H9 (cell line): Measurements from ENCODE around the gene PHF21B. TPM values are rescaled to one million over a fixed set of nuclear protein-coding genes. Genes with fewer than 3 reads are reported as not detected.
A peak's percentile ranks its signal among the peaks of the same experiment; 100 is the strongest.

Source experiments
- DNase-seq: peaks from one replicate; pipeline ENCODE4 v3.0.0-alpha.2; 2017
- H2AFZ ChIP-seq: one replicate; pipeline ENCODE4 v1.6.1; 2013; ENCODE audit warnings: mild to moderate bottlenecking, low read length, control low read depth, moderate library complexity
- H2AK5ac ChIP-seq: 2 replicates; pipeline ENCODE4 v1.6.1; 2013; ENCODE audit warnings: low read length, control low read depth, mixed read lengths; ENCODE audit not compliant: insufficient read length
- H2BK120ac ChIP-seq: one replicate; pipeline ENCODE4 v1.6.1; 2013; ENCODE audit warnings: low read depth, mild to moderate bottlenecking, low read length, control low read depth, inconsistent platforms; ENCODE audit not compliant: poor library complexity, severe bottlenecking
- H2BK12ac ChIP-seq: 2 replicates; pipeline ENCODE4 v1.6.1; 2013; ENCODE audit warnings: low read length, control low read depth, mixed read lengths, low read depth; ENCODE audit not compliant: insufficient read length
- H2BK15ac ChIP-seq: 2 replicates; pipeline ENCODE4 v1.6.1; 2013; ENCODE audit warnings: low read depth, low read length, control low read depth
- H2BK20ac ChIP-seq: one replicate; pipeline ENCODE4 v1.6.1; 2013; ENCODE audit warnings: low read depth, mild to moderate bottlenecking, low read length, control low read depth, inconsistent platforms; ENCODE audit not compliant: poor library complexity, severe bottlenecking
- H2BK5ac ChIP-seq: 2 replicates; pipeline ENCODE4 v1.6.1; 2013; ENCODE audit warnings: low read length, control low read depth, mixed read lengths; ENCODE audit not compliant: insufficient read length
- H3K14ac ChIP-seq: 2 replicates; pipeline ENCODE4 v1.6.1; 2013; ENCODE audit warnings: low read length, control low read depth; ENCODE audit not compliant: insufficient read depth
- H3K18ac ChIP-seq: 2 replicates; pipeline ENCODE4 v1.6.1; 2013; ENCODE audit warnings: low read depth, mild to moderate bottlenecking, mixed read lengths, low read length, control low read depth; ENCODE audit not compliant: insufficient read length
- H3K23ac ChIP-seq: 2 replicates; pipeline ENCODE4 v1.6.1; 2013; ENCODE audit warnings: low read length, control low read depth, mixed read lengths, low read depth; ENCODE audit not compliant: insufficient read length
- H3K23me2 ChIP-seq: 2 replicates; pipeline ENCODE4 v1.6.1; 2013; ENCODE audit warnings: low read depth, mild to moderate bottlenecking, mixed read lengths, low read length, control low read depth; ENCODE audit not compliant: insufficient read length, poor library complexity, severe bottlenecking
- H3K27ac ChIP-seq: 2 replicates; pipeline ENCODE4 v1.5.1; 2013; ENCODE audit warnings: low read length, control low read depth, mixed read lengths, low read depth; ENCODE audit not compliant: insufficient read length
- H3K27me3 ChIP-seq: 2 replicates; pipeline ENCODE4 v1.6.1; 2013; ENCODE audit warnings: low read length, control low read depth, inconsistent platforms; ENCODE audit not compliant: insufficient read depth
- H3K4ac ChIP-seq: 2 replicates; pipeline ENCODE4 v1.6.1; 2013; ENCODE audit warnings: low read depth, mild to moderate bottlenecking, control low read depth, inconsistent platforms, low read length, moderate library complexity
- H3K4me1 ChIP-seq: 2 replicates; pipeline ENCODE4 v1.6.1; 2013; ENCODE audit warnings: low read length, control low read depth, inconsistent platforms; ENCODE audit not compliant: insufficient read depth
- H3K4me2 ChIP-seq: 2 replicates; pipeline ENCODE4 v1.6.1; 2013; ENCODE audit warnings: low read length, control low read depth, mixed read lengths; ENCODE audit not compliant: insufficient read length, insufficient read depth
- H3K56ac ChIP-seq: 2 replicates; pipeline ENCODE4 v1.6.1; 2013; ENCODE audit warnings: low read depth, mild to moderate bottlenecking, mixed read lengths, low read length, control low read depth; ENCODE audit not compliant: insufficient read length
- H3K79me1 ChIP-seq: 2 replicates; pipeline ENCODE4 v1.6.1; 2013; ENCODE audit warnings: low read depth, mild to moderate bottlenecking, moderate library complexity, low read length, control low read depth, inconsistent platforms; ENCODE audit not compliant: insufficient read depth, poor library complexity, severe bottlenecking
- H3K79me2 ChIP-seq: 2 replicates; pipeline ENCODE4 v1.6.1; 2013; ENCODE audit warnings: low read length, control low read depth, inconsistent platforms; ENCODE audit not compliant: insufficient read depth
- H3K9ac ChIP-seq: 2 replicates; pipeline ENCODE4 v1.6.1; 2013; ENCODE audit warnings: low read length, control low read depth, mixed read lengths; ENCODE audit not compliant: insufficient read length; ENCODE audit errors: extremely low read depth
- H3K9me3 ChIP-seq: one replicate; pipeline ENCODE4 v1.6.1; 2013; ENCODE audit warnings: low read depth, low read length, inconsistent platforms; ENCODE audit not compliant: control insufficient read depth
- H3T11ph ChIP-seq: one replicate; pipeline ENCODE4 v1.6.1; 2013; ENCODE audit warnings: mild to moderate bottlenecking, low read length, control low read depth, inconsistent platforms
- H4K20me1 ChIP-seq: one replicate; pipeline ENCODE4 v1.6.1; 2013; ENCODE audit not compliant: control insufficient read depth, insufficient read length, insufficient read depth
- H4K5ac ChIP-seq: 2 replicates; pipeline ENCODE4 v1.6.1; 2013; ENCODE audit warnings: low read depth, mild to moderate bottlenecking, mixed read lengths, low read length, control low read depth; ENCODE audit not compliant: insufficient read length
- H4K8ac ChIP-seq: replicated peaks from 2 replicates; pipeline ENCODE4 v1.6.1; 2013; ENCODE audit warnings: low read length, control low read depth, mixed read lengths, low read depth; ENCODE audit not compliant: insufficient read length
- H4K91ac ChIP-seq: 2 replicates; pipeline ENCODE4 v1.6.1; 2013; ENCODE audit warnings: low read depth, mild to moderate bottlenecking, moderate library complexity, mixed read lengths, low read length, control low read depth; ENCODE audit not compliant: insufficient read length
- H3K27ac Mint-ChIP-seq, 3 experiments: 2 replicates in 2 of 3; 3 replicates in 1 of 3; pipeline ENCODE4 v1.8.0; 2020 to 2021; ENCODE audit warnings: mixed read lengths in 3 of 3, mild to moderate bottlenecking in 1 of 3, moderate library complexity in 1 of 3
- H3K27me3 Mint-ChIP-seq: 2 replicates; pipeline ENCODE4 v1.8.0; 2021; ENCODE audit warnings: low read depth, mild to moderate bottlenecking, moderate library complexity, mixed read lengths
- H3K36me3 Mint-ChIP-seq, 3 experiments: 2 replicates in 2 of 3; 3 replicates in 1 of 3; pipeline ENCODE4 v1.8.0; 2020 to 2021; ENCODE audit warnings: low read depth in 3 of 3, mixed read lengths in 3 of 3; ENCODE audit not compliant: insufficient read depth in 1 of 3
- H3K4me1 Mint-ChIP-seq, 2 experiments: 2 replicates each; pipeline ENCODE4 v1.8.0; 2020; ENCODE audit warnings: mixed read lengths in 2 of 2
- H3K4me3 Mint-ChIP-seq, 2 experiments: 2 replicates in 1 of 2; 3 replicates in 1 of 2; pipeline ENCODE4 v1.8.0; 2020 to 2021; ENCODE audit warnings: mild to moderate bottlenecking in 2 of 2, mixed read lengths in 2 of 2, moderate library complexity in 1 of 2
- H3K9me3 Mint-ChIP-seq, 2 experiments: 2 replicates in 1 of 2; 3 replicates in 1 of 2; pipeline ENCODE4 v1.8.0; 2020; ENCODE audit warnings: mild to moderate bottlenecking in 2 of 2, mixed read lengths in 2 of 2, moderate library complexity in 1 of 2
- WGBS: extraction: QIAGEN DNeasy Blood & Tissue Kit; methylation state at CpG from one replicate; pipeline ENCODE4 v1.1.7; 2013; ENCODE audit warnings: missing lambda C conversion rate, low lambda C conversion rate, mixed read lengths; ENCODE audit not compliant: insufficient read length; ENCODE audit errors: extremely low coverage; 5-methylcytosine and 5-hydroxymethylcytosine counted together
- total RNA-seq: library from RNA; stranded (reverse); gene quantifications from 2 replicates; pipeline ENCODE4 v1.2.1, GENCODE V29; 2021
- TF ChIP-seq, protein P1 (sequence below): fragments of 200-600 bp; sonication (generic); conservative IDR thresholded peaks from 3 replicates; pipeline ENCODE4 v1.8.0; 2021; ENCODE audit warnings: antibody characterized with exemption, mild to moderate bottlenecking

The PHF21B gene
- total RNA-seq, 1 experiment from 2014 or later, result 60.3 TPM

DNA sequence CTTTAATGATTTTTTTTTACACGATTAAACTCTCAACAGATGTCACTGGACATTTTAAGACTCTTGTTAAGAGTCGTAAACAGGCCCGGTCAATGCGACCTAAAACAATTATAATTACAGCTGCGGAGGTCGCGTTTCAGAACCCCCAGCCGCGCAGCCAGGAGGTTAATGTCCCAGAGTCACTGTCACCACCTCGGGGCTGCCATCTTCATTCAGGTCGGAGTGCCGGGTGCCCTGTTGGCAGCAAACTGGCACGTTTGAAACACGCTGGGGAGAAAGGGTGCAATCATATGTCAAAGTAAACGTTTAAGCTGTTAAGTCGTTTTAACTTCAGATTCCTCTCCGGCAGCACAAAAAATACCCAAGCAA is 711 bp upstream of the PHF21B start:
- H3K9me3 ChIP-seq, result no peaks in the 10 kb centered on the region
- H3K4me1 ChIP-seq, result peaks cover 7% of the 10 kb centered on the region; the same call in 1 of the 2 replicates
- no peak overlapping the region for H3K56ac ChIP-seq
- H2AK5ac ChIP-seq, result no peak overlapping the region
- H3K18ac ChIP-seq, result no peak overlapping the region
- no peak overlapping the region for H2BK15ac ChIP-seq
- H3K4me2 ChIP-seq, result peak overlapping the region; percentile 52
- no peak overlapping the region for H4K5ac ChIP-seq
- TF ChIP-seq, protein P1, sequence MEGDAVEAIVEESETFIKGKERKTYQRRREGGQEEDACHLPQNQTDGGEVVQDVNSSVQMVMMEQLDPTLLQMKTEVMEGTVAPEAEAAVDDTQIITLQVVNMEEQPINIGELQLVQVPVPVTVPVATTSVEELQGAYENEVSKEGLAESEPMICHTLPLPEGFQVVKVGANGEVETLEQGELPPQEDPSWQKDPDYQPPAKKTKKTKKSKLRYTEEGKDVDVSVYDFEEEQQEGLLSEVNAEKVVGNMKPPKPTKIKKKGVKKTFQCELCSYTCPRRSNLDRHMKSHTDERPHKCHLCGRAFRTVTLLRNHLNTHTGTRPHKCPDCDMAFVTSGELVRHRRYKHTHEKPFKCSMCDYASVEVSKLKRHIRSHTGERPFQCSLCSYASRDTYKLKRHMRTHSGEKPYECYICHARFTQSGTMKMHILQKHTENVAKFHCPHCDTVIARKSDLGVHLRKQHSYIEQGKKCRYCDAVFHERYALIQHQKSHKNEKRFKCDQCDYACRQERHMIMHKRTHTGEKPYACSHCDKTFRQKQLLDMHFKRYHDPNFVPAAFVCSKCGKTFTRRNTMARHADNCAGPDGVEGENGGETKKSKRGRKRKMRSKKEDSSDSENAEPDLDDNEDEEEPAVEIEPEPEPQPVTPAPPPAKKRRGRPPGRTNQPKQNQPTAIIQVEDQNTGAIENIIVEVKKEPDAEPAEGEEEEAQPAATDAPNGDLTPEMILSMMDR, result no peak
- peaks cover 3% of the 10 kb centered on the region for H3K79me1 ChIP-seq
- DNase-seq, result no peak
- Mint-ChIP-seq H3K27ac (peak overlapping the region; percentile 76 to 96 (median 94)), H3K9me3 (peaks cover 0 to 2% of the 10 kb centered on the region in 2 experiments; a peak in 2 of 5 replicates), H3K4me3 (peak overlapping the region; percentile 77 to 91), H3K36me3 (peaks cover 4 to 5% (median 5%) of the 10 kb centered on the region in 3 experiments; a peak in 6 of 7 replicates), H3K4me1 (peaks cover 40 to 42% of the 10 kb centered on the region in 2 experiments), H3K27me3 (peaks cover 17% of the 10 kb centered on the region)
- H3K23ac ChIP-seq, result no peak overlapping the region
- no peak overlapping the region for H2BK120ac ChIP-seq
- H2BK12ac ChIP-seq, result no peak overlapping the region
- H3K14ac ChIP-seq, result no peak overlapping the region
- no peak overlapping the region for H2BK5ac ChIP-seq
- H3K4ac ChIP-seq, result no peak overlapping the region
- H3K9ac ChIP-seq, result peak overlapping the region; percentile 46
- no peaks in the 10 kb centered on the region for H4K20me1 ChIP-seq
- H3K27ac ChIP-seq, result no peak overlapping the region
- peaks cover 11% of the 10 kb centered on the region for H3K23me2 ChIP-seq
- H3K27me3 ChIP-seq, result no peaks in the 10 kb centered on the region
- H3K79me2 ChIP-seq, result peaks cover 9% of the 10 kb centered on the region; the same call in 1 of the 2 replicates
- H2AFZ ChIP-seq, result no peak overlapping the region
- H2BK20ac ChIP-seq, result no peak overlapping the region
- no CpG with 5 or more reads among the region's 17 CpGs for WGBS
- H4K91ac ChIP-seq, result no peak overlapping the region
- no peak overlapping the region for H4K8ac ChIP-seq
- no peak overlapping the region for H3T11ph ChIP-seq
